ENCODE results near the gene PTPRM. TPM values are rescaled to one million over a fixed set of nuclear protein-coding genes. Genes with fewer than 3 reads are reported as not detected.

PTPRM gene
- total RNA-seq, 1 donor from 2014 or later, result 65.5 TPM

DNA sequence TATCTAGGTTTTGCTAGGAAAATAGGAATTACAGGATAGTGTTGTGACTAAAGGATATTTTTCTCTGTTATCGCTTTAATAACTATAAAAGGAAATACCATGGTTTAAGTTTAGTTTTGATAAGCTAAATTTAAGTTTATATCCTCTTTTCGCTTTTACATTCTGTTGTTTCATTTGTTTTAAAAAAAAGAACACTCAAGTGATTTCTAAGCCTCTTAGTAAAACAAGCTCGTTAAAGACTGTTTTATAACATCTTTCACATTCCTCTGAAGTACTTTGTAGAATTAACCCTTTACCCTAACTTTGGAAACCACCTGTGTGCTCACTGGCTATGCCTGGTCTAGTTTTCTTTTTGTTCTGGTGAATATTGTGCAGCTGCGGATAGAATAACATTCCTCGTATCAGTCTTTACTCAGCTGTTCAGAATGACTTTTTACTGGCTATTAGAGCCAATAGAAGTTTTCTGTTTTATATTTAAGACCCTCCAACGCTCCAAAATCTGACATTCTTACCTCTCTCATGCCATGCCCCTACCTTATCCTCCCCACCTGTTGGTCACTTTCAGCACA, 183.1 kb downstream of the PTPRM start:
- Histone ChIP-seq H3K4me3 (ENCODE audit: low read depth, low read length) (no peak overlapping the region), H3K36me3 (ENCODE audit: control insufficient read depth, insufficient read depth, low read length) (no peaks in the 10 kb centered on the region), H3K27me3 (ENCODE audit: control insufficient read depth, insufficient read depth, low read length) (no peaks in the 10 kb centered on the region)
- TF ChIP-seq, protein P1, sequence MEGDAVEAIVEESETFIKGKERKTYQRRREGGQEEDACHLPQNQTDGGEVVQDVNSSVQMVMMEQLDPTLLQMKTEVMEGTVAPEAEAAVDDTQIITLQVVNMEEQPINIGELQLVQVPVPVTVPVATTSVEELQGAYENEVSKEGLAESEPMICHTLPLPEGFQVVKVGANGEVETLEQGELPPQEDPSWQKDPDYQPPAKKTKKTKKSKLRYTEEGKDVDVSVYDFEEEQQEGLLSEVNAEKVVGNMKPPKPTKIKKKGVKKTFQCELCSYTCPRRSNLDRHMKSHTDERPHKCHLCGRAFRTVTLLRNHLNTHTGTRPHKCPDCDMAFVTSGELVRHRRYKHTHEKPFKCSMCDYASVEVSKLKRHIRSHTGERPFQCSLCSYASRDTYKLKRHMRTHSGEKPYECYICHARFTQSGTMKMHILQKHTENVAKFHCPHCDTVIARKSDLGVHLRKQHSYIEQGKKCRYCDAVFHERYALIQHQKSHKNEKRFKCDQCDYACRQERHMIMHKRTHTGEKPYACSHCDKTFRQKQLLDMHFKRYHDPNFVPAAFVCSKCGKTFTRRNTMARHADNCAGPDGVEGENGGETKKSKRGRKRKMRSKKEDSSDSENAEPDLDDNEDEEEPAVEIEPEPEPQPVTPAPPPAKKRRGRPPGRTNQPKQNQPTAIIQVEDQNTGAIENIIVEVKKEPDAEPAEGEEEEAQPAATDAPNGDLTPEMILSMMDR (IDR thresholded peaks at IDR 0.05; ENCODE audit: insufficient read depth, low read length, poor library complexity, severe bottlenecking), result no peak
- DNase-seq (ENCODE audit: low read depth), result no peak

DNA sequence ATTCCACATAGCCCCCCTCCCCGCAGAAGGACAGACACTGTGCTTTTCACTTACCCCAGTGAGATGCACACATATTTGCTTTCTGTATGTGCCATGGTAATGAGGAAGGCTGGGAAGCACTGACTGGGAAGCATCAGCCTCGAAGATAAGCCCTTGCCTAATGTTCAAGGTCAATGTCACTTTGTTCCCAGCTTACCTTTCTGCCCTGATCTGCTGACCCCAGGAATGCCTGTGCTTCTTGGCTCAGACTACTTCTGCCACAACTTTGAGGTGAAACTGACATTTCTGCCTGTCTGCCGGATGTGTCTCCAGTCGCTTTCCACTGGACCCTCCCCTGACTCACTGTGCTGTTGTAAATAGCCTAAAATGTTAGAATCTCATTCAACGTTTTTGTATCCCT, 183.8 kb downstream of the PTPRM start:
- Histone ChIP-seq H3K36me3 (ENCODE audit: control insufficient read depth, insufficient read depth, low read length) (no peaks in the 10 kb centered on the region), H3K27me3 (ENCODE audit: control insufficient read depth, insufficient read depth, low read length) (no peaks in the 10 kb centered on the region), H3K4me3 (ENCODE audit: low read depth, low read length) (no peak overlapping the region)
- no peak for DNase-seq (ENCODE audit: low read depth)
- TF ChIP-seq, protein P1 (IDR thresholded peaks at IDR 0.05; ENCODE audit: insufficient read depth, low read length, poor library complexity, severe bottlenecking), result no peak

DNA sequence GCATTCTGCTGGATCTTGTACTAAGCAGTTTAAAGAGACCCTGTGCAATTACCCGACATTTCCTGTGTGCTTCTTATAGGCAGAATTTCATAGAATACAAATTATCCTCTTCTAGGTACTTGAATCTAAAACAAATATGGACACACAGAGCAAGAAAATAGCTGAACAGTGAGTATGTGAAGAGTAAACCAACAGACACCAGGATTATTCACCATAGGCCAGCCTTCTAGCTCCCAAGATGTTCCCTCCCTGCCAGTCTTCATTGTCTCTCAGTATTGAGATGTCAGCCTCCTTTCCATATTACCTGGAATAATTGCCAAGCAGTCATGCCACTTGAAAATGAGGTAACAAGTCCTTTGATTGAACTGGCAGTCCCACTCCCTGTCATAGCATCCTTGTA, 187.1 kb downstream of the PTPRM start:
- Histone ChIP-seq H3K27me3 (ENCODE audit: control insufficient read depth, insufficient read depth, low read length) (no peaks in the 10 kb centered on the region), H3K36me3 (ENCODE audit: control insufficient read depth, insufficient read depth, low read length) (no peaks in the 10 kb centered on the region), H3K4me3 (ENCODE audit: low read depth, low read length) (no peak overlapping the region)
- TF ChIP-seq, protein P1 (IDR thresholded peaks at IDR 0.05; ENCODE audit: insufficient read depth, low read length, poor library complexity, severe bottlenecking), result no peak
- no peak for DNase-seq (ENCODE audit: low read depth)

DNA sequence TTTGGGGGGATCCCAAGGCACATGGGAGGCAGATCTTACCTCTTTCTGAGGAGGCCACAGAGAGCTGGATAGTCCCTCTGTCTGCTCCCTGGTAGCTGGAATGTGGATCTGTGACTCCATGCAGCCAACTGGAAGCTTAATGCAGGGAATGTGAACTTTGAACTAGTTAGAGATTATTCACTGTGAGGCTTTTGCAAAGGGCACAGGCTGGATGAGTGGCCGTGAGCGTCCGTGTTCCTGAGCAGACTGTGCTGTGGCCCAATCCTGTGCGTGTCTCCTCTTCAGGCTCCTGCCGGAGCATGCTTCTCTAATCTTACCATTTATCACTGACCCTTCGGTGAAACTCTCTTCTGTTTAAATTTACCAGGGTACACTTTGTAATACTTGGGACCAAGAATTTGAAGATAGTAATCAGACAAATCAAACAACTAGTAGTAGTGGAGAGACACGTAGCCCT, 187.6 kb downstream of the PTPRM start:
- no peak for DNase-seq (ENCODE audit: low read depth)
- TF ChIP-seq, protein P1 (IDR thresholded peaks at IDR 0.05; ENCODE audit: insufficient read depth, low read length, poor library complexity, severe bottlenecking), result no peak
- H3K36me3 ChIP-seq (ENCODE audit: control insufficient read depth, insufficient read depth, low read length), result no peaks in the 10 kb centered on the region
- no peaks in the 10 kb centered on the region for H3K27me3 ChIP-seq (ENCODE audit: control insufficient read depth, insufficient read depth, low read length)
- no peak overlapping the region for H3K4me3 ChIP-seq (ENCODE audit: low read depth, low read length)

DNA sequence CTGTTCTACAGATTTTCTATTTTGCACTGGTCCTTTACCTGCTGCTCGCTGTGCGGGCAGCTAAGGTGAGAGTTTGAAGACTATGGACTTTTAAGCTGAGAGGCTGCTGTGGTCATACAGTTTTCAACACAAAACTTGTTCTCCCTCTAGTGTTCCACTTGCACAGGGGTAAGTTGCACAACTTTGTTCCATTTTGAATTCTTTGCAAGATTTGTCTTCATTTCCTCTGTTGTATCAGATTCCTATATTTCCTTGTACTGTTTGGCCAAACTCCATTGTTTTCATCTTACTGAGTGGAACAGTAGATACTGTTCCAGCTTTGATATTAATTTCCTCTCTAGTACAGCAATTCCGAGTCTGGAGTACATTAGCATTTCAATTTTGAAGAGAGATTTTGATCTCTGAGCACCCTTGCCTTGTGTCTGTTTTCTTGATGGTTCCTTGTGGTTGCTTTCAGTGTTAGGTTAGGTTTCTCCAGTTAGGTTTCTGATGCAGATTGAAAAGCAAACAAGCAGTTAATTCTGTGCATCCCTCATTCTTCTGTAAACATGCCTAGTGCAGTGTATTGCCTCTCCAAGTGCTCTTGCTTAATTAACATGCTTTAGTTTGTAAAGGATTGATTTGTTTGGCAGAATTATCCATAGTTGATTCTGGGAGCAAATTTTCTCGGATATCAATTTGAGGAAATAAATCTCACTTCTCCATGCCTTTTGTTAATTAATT, 188.8 kb downstream of the PTPRM start:
- Histone ChIP-seq H3K4me3 (ENCODE audit: low read depth, low read length) (no peak overlapping the region), H3K36me3 (ENCODE audit: control insufficient read depth, insufficient read depth, low read length) (no peaks in the 10 kb centered on the region), H3K27me3 (ENCODE audit: control insufficient read depth, insufficient read depth, low read length) (no peaks in the 10 kb centered on the region)
- no peak for DNase-seq (ENCODE audit: low read depth)
- TF ChIP-seq, protein P1 (IDR thresholded peaks at IDR 0.05; ENCODE audit: insufficient read depth, low read length, poor library complexity, severe bottlenecking), result peak; percentile 15
